ELF-1 (cell line): ENCODE measurements around the gene ANO2.

Experiments used
- DNase-seq: peaks from one replicate; pipeline ENCODE4 v3.0.0-alpha.2; 2016; ENCODE audit warnings: low read depth, low spot score

Gene ANO2

DNA sequence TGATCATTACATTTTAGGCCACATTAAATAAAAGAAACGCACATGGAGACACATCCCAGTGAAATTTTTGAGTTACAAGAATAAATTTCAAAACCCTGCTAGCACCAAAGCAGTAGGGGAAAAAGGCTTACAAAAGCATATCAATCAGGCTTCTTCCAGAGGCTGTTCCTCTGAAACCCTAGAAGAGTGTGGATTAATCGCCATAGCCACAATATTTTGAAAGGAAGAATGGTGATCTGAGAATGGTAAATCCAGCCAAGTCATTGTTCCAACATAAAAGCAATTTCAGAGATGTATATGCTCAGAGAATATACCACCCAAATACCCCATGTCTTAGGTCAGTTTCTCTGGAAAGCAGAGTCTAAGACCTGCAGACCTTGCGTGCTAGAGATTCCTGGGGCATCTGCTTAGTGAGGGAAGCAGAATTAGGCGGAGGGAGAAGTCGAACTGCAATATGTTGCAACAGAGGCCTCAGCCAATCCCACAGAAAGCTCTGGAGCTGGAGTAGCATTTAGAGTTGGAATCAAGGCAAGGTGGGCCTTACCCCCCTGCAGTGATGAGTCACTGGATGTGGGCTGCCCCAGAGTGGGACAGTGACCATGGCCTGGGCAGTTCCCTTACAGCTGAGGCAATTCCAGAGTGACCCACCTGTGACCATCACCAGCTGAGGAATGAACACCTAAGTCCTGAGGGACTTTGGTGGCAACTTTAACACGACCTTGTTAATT lies 387.9 kb downstream of the ANO2 start:
- DNase-seq = no peak

DNA sequence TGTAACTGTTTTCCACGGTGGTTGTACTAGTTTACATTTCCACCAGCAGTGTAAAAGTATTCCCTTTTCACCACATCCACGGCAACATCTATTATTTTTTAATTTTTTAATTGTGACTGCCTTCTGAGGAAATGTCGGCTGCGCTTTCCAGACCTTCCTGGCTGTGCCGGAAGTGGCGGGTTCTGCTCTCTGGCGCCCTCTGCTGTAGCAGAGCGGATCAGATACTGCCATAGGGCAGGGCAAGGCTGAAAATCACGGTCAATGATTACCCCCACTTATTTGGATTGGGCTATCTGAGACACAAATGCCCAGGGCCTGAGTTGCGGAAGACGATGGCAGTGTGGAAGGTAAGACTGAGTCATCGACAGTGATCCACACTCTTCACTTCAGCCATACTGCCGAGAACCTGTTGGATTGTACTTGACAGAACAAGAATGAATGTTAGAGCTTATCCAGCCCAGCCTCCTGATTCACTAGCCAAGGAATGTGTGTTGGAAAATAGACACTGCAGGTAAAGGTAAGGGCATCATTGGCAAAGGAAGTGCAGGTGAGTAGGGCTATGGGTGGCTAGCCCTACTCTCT lies 388.9 kb downstream of the ANO2 start:
- no peak for DNase-seq

DNA sequence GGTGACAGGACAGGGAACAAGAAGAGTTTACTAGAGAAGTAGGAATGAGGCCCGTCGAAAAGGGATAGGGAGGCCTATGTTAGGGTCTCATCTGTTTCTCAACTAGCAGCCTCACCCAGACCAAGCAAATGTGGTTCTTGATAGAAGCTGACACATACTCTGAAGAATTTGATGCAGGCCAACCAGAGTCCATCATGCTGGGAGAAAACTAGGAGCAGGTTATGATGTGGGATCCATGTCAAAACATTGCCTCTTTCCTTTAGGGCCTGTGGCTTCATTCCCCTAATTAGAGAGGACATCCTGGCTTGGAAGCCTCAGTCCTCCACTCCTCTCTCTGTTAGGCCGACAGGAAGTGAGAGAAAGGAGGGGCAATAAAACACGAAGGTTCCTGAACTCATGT lies 390.3 kb downstream of the ANO2 start:
- no peak for DNase-seq

DNA sequence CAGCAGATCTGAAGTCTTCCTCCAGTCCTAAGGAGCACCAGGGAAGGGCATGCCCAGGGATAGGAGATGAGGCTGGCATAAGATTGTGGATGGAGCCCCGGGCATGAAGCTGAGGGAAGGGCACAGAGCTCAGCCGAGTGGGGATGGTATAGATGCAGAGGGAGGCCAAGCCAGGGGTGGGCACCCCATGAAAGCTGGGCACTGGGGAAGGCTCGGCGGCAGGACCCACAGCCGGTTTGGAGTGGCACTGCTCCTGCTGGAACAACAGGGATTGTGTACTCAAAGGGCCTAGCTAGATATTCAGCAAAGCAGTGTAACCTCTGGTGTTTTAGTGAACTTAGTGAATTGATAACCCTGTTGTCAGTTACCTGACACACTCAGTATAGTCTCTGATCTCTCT lies 396.0 kb downstream of the ANO2 start:
- no peak for DNase-seq

DNA sequence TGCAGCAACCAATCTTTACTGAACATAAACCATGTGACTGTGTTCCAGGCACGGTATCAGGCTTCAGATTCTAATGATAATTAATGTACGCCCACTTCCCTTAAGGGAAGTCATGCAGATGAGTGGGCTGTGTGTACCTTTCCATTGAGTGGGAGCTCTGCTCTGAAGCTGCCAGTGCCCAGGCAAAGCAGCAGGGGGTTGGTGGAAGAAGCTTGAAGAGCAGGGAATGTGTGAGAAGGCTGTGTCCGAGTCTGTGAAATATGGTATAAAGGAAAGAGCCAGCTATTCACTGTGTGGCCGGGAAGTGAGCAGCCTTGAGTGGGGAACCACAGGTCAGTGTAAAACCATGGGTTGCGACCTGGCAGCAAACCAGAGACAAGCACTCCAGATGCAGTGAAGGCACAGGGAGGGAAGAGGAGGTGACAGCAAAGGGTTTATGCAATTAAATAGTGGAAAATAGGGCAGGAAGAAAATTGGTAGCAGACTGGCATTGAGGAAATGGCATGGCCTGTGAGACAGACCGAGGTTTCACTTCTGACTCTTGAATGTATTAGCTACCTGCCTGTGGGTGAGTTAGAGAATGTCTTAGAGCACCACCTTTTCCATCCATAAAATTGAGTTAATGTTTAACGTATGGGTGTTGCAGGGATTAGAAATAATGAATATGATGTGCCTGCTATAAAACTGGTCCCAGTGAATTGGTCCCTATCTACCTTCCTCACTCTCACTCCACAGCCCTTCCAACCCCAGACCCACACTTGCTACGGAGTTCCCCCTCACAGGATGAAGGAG lies 396.7 kb downstream of the ANO2 start:
- no peak for DNase-seq

DNA sequence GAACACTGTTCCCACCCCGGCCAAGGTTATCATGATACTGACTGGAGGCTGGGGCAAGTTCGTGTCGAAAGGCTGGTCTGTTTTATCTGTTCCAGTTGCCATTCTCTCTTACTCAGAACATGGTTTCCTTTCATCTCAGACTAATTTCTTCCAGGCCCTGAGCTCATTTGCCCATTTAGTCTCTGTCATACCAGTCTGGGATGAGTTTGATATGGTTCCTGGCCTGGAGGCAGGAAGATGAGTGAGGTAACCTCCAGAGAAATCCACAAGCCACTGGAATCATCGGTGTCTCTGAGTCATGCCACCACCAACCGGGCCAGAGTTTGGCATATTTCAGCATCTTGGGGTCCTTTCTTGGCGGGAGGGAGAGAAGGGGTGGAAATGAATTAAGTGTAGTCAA lies 398.4 kb downstream of the ANO2 start:
- no peak for DNase-seq

DNA sequence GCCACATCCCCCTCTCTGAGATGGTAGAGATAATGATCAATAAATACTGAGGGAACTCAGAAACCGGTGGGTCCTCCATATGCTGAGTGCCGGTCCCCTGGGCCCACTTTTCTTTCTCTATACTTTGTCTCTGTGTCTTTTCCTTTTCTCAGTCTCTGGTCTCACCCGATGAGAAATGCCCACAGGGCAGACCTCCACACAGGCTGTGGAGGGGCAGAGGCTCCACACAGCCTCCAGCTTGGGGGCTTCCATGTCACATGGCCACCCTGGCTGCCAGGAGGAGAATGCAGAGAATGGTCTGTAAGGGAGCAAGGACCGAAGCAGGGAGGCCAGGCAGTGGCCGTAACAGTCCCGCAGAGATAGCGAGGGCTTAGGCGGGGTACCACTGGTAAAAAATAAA lies 407.3 kb downstream of the ANO2 start:
- peak; percentile 86 for DNase-seq

DNA sequence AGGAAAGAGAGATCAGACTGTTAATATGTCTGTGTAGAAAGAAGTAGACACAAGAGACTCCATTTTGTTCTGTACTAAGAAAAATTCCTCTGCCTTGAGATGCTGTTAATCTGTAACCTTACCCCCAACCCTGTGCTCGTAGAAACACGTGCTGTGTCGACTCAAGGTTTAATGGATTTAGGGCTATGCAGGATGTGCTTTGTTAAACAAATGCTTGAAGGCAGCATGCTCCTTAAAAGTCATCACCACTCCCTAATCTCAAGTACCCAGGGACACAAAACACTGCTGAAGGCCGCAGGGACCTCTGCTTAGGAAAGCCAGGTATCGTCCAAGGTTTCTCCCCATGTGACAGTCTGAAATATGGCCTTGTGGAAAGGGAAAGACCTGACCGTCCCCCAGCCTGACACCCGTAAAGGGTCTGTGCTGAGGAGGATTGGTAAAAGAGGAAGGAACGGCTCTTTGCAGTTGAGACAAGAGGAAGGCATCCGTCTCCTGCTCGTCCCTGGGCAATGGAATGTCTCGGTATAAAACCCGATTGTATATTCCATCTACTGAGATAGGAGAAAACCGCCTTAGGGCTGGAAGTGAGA lies 407.9 kb downstream of the ANO2 start:
- DNase-seq = peak; percentile 86

DNA sequence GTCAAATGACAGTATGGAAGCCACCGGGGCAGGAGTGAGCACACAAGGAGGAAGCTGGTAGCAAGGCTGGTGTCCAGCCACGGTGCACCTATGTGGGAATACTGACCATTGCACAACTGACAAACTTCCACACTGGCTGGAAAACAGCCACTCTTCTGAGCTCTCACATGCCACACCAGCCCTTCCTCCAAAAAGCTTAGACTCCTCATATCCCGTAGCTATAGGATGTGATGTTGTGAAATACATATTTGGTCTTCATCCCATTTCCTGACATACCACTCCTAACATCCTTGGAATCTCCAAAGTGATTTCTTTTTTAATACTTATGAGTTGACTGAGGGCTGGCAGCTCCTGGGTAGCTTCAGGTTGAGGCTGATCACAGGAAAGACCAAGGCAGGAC lies 409.5 kb downstream of the ANO2 start:
- no peak for DNase-seq

DNA sequence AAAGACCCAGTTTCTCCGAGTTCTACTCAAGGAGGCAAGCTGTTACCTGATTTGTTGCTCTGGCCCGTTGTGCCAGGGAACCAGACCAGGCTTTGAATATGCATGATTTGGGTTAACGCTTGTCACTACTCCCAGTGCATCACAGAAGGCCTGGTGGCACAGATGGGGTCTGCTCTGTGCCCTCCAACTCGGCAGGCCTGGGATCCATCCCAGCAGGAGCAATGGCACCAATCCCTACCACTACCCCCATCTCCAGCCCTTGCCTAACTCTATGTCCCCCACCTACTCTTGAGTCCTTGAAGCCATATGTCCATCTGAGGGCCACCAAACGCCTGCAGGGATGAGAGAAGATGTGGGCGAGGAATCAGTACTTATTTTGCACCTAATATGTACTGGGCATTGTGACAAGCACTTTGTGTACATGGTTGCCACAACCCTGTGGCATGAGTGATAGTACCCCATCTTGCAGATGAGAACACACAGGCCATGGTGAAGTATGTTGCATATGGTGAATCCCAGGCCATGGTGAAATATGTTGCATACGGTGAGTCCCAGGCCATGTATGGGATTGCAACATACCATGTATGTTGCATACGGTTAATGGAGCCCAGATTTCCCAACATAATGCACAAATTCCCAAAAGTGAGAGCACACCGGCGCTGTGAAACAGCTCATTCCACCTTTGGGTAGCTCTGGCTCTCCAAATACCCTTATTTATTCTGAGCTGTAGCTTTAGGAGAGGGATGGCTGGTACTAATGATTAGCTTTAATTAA lies 410.4 kb downstream of the ANO2 start:
- no peak for DNase-seq

DNA sequence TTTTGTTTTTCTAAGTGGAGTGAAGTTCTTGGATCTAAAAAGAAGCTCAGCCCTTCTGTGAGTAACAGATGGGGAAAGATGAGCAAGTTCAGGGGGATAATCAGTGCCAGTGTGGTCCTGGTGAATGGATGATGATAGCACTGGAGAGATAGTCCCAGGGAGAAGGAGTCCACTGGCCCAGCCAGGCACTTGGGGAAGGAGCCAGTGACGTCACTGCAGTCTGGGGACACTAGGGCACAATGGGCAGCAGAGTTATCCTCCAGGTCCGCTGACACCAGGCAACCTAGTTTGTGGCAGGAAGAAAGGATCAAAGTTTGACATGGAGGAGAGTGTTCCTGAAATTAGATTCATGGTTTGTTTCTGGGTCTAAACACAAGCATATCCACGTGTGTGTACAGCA lies 411.7 kb downstream of the ANO2 start:
- DNase-seq = no peak

DNA sequence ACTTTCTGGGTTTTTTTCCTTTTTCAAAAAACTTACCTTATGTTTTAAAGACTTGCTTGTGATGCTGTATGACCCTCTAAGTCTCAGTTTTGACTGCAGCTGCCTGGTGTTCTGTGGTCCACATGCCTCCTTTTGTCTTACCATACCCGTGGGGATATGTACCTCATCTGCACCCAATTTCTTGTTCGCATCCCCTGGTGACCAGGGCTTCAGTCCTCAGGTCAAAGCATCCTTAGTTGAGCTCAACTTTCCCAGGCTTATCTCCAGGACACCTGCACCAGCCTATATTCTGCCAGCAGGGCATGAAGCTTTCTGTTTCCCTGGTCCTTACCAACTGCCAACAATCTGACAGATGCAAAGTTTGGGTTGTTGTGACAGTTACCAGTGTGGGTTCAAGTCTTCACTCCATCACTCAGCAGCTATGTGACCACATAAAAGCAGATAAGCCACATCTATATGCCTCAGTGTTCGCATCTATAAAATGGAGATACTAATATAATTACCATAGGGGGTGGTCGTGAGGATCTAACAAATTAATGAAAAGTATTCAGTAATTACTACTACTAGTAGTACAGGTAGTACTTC lies 419.2 kb downstream of the ANO2 start:
- DNase-seq = no peak

DNA sequence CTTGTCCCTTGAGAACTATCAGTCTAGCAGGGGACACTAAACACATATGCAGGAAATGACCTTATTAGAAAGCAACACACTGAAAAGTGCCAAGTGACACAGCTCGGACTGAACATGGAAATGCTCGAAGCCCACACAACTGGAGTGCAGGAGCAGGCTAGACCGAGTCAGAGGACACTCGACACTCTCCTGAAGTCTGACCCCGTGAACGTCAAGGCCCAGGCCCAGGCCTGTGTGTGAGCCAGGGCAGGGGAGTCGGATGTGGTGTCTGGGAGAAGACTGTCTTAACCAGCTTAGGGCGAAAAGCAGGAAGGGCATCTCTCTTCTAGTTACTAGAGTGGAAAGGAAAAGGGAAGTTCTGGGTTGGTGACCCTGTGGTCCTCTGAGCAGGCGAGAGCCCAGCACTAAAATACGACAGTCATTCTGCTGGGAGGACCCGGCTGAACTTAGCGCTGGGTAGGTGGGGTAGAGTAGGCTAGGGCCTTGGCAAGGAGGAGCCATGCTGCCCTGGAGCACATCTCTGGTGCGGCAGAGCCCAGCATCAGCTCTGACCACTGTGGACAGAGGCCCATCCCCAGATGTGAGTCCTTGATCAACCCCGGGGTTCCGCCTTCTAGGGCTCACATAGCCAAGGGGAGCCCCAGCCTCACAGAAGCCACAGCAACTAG lies 420.2 kb downstream of the ANO2 start:
- DNase-seq = peak; percentile 0

DNA sequence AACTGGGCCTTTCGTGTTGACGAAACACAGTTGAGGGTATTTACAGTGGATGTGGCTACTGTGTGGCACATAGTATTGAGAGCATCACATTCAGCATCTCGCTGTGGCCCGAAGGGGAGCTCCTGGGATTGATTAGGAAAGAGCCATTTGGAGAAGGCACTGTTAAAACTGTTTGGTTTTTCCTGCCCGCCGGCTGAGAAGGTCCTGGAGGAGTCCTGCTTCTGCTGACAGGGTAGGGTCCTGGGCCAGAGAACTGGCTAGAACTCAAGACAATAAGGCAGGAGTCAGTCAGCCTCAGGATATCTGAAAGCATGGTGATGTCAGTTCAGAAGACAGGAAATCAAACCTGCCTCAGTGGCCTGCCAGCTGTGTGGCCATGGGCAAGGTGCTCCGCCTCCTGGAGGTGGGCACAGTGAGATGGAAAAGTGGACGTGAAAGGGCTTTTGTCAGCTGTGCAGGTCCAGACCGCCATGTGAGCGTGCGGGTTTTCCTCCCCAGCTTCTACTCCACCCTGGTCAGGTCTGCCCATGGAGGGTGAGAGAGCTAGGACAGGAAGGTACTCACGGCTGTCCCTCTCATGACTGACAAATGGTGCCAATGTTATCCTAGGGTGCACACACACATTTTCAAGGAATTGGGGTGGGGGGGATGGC lies 420.8 kb downstream of the ANO2 start:
- DNase-seq = peak; percentile 2

DNA sequence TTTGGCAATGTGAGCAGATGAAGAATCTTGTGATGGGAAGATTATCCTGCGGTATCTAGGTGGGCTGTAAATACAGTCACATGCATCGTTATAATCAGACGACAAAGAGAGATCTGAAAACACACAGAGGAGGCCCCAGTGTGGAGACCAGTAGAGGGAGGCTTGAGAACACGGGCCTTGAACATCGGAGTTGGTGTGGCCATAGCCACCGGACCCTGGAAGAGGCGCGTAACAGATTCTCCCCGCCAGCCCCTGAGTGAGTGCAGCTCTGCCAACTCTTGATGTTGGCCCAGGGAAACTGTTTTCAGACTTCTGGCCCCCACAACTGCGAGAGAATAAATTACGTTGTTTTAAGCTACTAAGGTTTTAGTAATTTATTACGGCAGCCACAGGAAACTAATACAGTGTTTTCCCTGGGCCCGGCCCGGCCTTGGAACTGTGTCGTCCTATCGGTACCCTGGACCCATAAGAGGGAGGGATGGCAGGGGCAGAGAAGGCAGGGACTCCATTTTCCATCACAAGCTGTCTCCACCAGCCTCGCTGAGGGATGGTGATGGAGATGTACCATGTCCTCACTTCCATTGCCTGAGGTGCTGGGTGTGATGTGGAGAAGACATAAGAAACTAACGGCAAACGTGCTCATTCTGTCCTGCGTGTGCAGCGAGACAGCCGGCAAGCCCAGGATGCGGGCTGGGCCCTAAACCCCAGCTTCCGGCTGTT lies 421.5 kb downstream of the ANO2 start:
- no peak for DNase-seq

DNA sequence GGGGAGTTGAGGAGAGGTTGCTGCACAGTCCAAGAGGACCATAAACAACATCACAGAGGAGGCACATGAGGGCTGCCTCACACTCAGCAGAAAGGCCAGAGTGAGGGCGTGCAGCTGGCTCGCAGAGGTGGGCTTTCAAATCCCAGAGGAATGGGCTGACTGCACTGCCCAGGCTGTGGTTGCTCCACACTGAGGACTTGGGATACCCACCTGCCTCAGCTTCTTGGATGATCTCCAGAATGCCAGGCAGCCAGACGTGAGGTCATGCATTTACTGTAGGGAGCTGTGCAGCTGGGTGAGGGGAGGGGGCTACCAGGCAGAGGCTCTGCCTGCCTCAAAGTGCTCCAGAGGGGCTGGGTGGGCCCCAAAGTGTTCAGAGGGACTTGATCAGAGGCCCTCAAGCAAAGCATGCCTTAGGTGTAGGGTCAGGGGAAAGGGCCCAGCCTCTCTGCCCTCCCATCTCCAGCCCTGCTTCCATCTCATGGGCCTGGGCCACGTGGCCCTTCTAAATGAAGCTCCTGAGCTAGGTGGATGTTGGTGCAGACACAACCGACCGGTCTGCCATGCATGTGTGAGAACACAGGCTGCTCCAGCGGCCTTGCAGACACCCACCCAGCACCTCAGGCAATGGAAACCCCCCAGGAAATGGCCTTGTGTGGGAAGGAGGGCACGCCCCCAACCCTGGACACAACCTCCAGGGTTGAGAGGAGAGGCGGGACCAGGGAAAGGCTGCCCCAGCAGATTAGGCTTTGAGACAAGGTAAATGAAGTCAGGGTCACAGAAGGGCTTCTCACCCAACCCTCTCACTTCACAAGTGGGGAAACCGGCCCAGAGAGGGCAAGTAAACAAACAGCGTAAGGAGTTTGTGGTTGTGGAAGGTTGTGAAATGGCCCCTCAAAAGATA lies 422.4 kb downstream of the ANO2 start:
- peak; percentile 2 for DNase-seq

DNA sequence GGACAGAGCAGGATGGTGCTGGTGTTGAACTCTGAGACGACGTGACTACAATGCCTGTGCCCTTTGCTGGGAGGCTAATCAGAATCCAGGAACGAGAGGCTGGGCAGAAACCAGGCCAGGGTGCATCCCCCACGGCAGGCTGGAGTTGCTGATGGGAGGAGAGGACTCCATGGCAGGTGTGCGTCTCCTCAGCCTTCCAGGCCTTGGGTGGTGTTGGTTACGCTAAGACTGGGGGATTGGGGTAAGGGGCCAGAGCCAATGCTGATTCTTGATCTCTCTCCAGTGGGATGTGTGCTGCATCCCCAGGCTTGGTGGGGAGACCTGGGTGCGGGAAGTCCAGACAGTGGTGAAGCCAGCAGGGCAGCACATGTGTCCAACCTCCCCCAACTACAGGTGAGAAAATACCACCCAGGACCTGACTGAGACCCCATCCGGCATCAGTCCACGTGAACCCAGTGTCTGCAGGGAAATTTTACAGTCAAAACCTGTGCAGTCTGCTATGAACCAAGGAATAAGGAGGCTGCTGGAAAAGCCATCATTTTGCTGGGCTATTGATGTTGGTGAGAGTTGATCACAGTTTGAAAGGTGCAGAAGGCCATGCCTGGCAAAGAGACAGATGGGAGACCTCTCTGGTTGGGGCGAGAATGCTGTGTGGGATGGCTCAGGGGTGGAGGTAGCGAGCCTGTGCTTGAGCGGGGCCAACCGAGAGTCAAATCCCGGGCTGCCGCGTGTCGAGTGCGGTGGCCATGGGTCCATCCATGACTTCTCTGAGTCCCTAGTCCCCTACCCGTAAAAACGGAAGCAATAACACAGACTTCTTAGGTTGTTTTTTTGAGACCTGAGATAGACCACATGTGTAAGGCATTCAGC lies 423.4 kb downstream of the ANO2 start:
- no peak for DNase-seq

DNA sequence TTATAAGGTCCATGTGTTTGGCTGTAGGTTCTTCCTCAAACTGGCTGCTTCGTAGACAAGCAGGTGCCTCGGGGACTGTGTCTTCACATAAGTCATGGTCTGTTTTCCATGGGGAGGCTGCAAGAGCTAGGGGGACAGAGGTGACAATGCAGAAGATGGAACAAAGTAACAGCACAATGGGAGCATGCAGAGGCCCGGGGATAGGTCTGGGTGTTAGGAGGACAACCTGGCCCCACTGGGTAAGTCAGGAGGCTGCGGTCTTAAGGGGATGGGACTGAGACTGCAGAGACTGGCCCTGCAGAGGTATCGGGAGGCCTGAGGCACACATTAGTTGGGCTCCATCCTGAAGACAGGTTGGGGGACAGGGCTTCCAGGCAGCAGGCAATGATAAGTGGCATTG lies 424.2 kb downstream of the ANO2 start:
- peak; percentile 0 for DNase-seq
